HCT116 (cell line): ENCODE results near the gene PRKN. TPM values are rescaled to one million over a fixed set of nuclear protein-coding genes. Genes with fewer than 3 reads are reported as not detected.

ENCODE experiments used
- ATAC-seq: fragments of 200-7000 bp; cut with Tn5 transposase; 2 replicates; pipeline ENCODE4 v1.9.1; 2020; ENCODE audit warnings: mild to moderate bottlenecking, moderate library complexity
- BruUV-seq: library from RNA; stranded (reverse); fragments of 400-500 nt; replicated peaks from 2 replicates; lab custom pipeline; 2021; lab: Mats Ljungman, UMichigan
- CTCF ChIA-PET: fragments of 300-600 bp; sonication (Branson Sonifier 250); formaldehyde crosslinking; loops from one replicate; lab custom pipeline; 2021; ENCODE audit warnings: antibody characterized with exemption; lab: Charles Lee
- POLR2A ChIA-PET: fragments of 300-600, 350-600 bp; sonication (Branson Sonifier 250); formaldehyde crosslinking; loops from one replicate; lab custom pipeline; 2021; ENCODE audit warnings: antibody characterized with exemption; lab: Charles Lee
- RAD21 ChIA-PET, 2 experiments: fragments of 300-600 bp; sonication (Branson Sonifier 250); formaldehyde crosslinking; loops; one replicate each; lab custom pipeline; 2023; ENCODE audit warnings: low total read pairs in 2 of 2; ENCODE audit not compliant: uncharacterized antibody in 2 of 2, unreplicated experiment in 2 of 2, low non-redundant PET in 1 of 2; lab: Charles Lee
- DNase-seq: peaks from one replicate; pipeline ENCODE4 v3.0.0-alpha.2; 2010; ENCODE audit warnings: low read depth, low spot score
- H2AFZ ChIP-seq: fragments of 200-600 bp; shearing (Covaris generic), sonication (generic); 2 replicates; pipeline ENCODE4 v1.6.1; 2017; ENCODE audit warnings: low read depth, mixed run types, mixed read lengths, antibody characterized with exemption, low read length; ENCODE audit not compliant: poor library complexity, severe bottlenecking
- H3K27ac ChIP-seq: 2 replicates; pipeline ENCODE4 v1.5.1; 2012; ENCODE audit warnings: low read depth, low read length
- H3K27me3 ChIP-seq: fragments of 200-600 bp; sonication (generic); 2 replicates; pipeline ENCODE4 v1.6.1; 2016; ENCODE audit warnings: mixed run types, low read length, mixed read lengths; ENCODE audit not compliant: insufficient read depth
- H3K36me3 ChIP-seq, 2 experiments: fragments of 200-500 bp in 1 of 2; fragments of 200-600 bp in 1 of 2; sonication (Bioruptor generic) in 1 of 2; sonication (generic) in 1 of 2; 2 replicates each; pipeline versions ENCODE4 v1.5.1 to v1.6.1; 2014 to 2016; ENCODE audit warnings: low read length in 2 of 2, inconsistent platforms in 1 of 2, mixed read lengths in 1 of 2, mixed run types in 1 of 2; ENCODE audit not compliant: insufficient read depth in 2 of 2, control insufficient read depth in 1 of 2
- H3K4me1 ChIP-seq, 2 experiments: fragments of 200-600 bp in 1 of 2; sonication (generic) in 1 of 2; 2 replicates each; pipeline versions ENCODE4 v1.5.1 to v1.6.1; 2012 to 2017; ENCODE audit warnings: low read length in 2 of 2, inconsistent platforms in 1 of 2, mild to moderate bottlenecking in 1 of 2, mixed read lengths in 1 of 2, mixed run types in 1 of 2, moderate library complexity in 1 of 2; ENCODE audit not compliant: insufficient read depth in 2 of 2, control insufficient read depth in 1 of 2
- H3K4me2 ChIP-seq: fragments of 200-600 bp; sonication (generic); 2 replicates; pipeline ENCODE4 v1.6.1; 2017; ENCODE audit warnings: mixed run types, low read length, mixed read lengths
- H3K4me3 ChIP-seq, 2 experiments: fragments of 200-600 bp in 1 of 2; sonication (generic) in 1 of 2; replicated peaks in 1 of 2; 2 replicates each; pipeline ENCODE4 v1.5.1; 2011 to 2016; ENCODE audit warnings: low read length in 2 of 2, control low read depth in 1 of 2, low read depth in 1 of 2, mild to moderate bottlenecking in 1 of 2, mixed read lengths in 1 of 2, mixed run types in 1 of 2
- H3K79me2 ChIP-seq: fragments of 200-600 bp; sonication (generic); 2 replicates; pipeline ENCODE4 v1.6.1; 2017; ENCODE audit warnings: mild to moderate bottlenecking, mixed run types, low read length, moderate library complexity, mixed read lengths; ENCODE audit not compliant: insufficient read depth
- H3K9ac ChIP-seq: fragments of 200-600 bp; sonication (generic); 2 replicates; pipeline ENCODE4 v1.6.1; 2016; ENCODE audit warnings: low read length, mixed read lengths
- H3K9me2 ChIP-seq: fragments of 200-600 bp; sonication (generic), shearing (Covaris generic); 2 replicates; pipeline ENCODE4 v1.6.1; 2017; ENCODE audit warnings: mixed run types, mild to moderate bottlenecking, moderate library complexity; ENCODE audit not compliant: insufficient read depth
- H3K9me3 ChIP-seq, 2 experiments: fragments of 200-500 bp in 1 of 2; fragments of 200-600 bp in 1 of 2; sonication (Bioruptor generic) in 1 of 2; sonication (generic) in 1 of 2; 2 replicates each; pipeline ENCODE4 v1.6.1; 2014 to 2017; ENCODE audit warnings: low read length in 2 of 2, mixed read lengths in 2 of 2, inconsistent platforms in 1 of 2, low read depth in 1 of 2, mild to moderate bottlenecking in 1 of 2, mixed run types in 1 of 2, moderate library complexity in 1 of 2; ENCODE audit not compliant: control insufficient read depth in 1 of 2, insufficient read depth in 1 of 2
- H4K20me1 ChIP-seq: fragments of 200-600 bp; sonication (generic), shearing (Covaris generic); 2 replicates; pipeline ENCODE4 v1.6.1; 2017; ENCODE audit warnings: mixed run types, mild to moderate bottlenecking, moderate library complexity; ENCODE audit not compliant: insufficient read depth
- ATF3 ChIP-seq: IDR thresholded peaks from 2 replicates; pipeline ENCODE4 v1.6.1; 2012
- CBX3 ChIP-seq: IDR thresholded peaks from 2 replicates; pipeline ENCODE4 v1.6.1; 2012; ENCODE audit warnings: low read depth
- CEBPB ChIP-seq: IDR thresholded peaks from 2 replicates; pipeline ENCODE4 v1.6.1; 2012; ENCODE audit warnings: low read depth
- CTCF ChIP-seq, 3 experiments: fragments of 200-600 bp in 1 of 3; sonication (generic) in 1 of 3; IDR thresholded peaks in 2 of 3; conservative IDR thresholded peaks in 1 of 3; 2 replicates each; pipeline ENCODE4 v1.5.1; 2012 to 2017; ENCODE audit warnings: low read depth in 2 of 3, low read length in 2 of 3, antibody characterized with exemption in 1 of 3, borderline replicate concordance in 1 of 3, control low read depth in 1 of 3, mild to moderate bottlenecking in 1 of 3, mixed read lengths in 1 of 3, mixed run types in 1 of 3, moderate library complexity in 1 of 3; ENCODE audit not compliant: insufficient read depth in 1 of 3
- ELF1 ChIP-seq: IDR thresholded peaks from 2 replicates; pipeline ENCODE4 v1.6.1; 2012; ENCODE audit warnings: low read depth, borderline replicate concordance
- EZH2 ChIP-seq: fragments of 200-600 bp; sonication (generic); IDR thresholded peaks from 2 replicates; pipeline ENCODE4 v1.6.1; 2017; ENCODE audit warnings: antibody characterized with exemption, mixed run types
- EZH2phosphoT487 ChIP-seq: fragments of 200-600 bp; IDR thresholded peaks from 2 replicates; pipeline ENCODE4 v1.6.1; 2018; ENCODE audit warnings: antibody characterized with exemption, borderline replicate concordance
- FOSL1 ChIP-seq: IDR thresholded peaks from 2 replicates; pipeline ENCODE4 v1.6.1; 2012; ENCODE audit warnings: low read depth
- JUND ChIP-seq: IDR thresholded peaks from 2 replicates; pipeline ENCODE4 v1.6.1; 2012
- MAX ChIP-seq: IDR thresholded peaks from 2 replicates; pipeline ENCODE4 v1.6.1; 2012
- POLR2AphosphoS5 ChIP-seq: IDR thresholded peaks from 2 replicates; pipeline ENCODE4 v1.6.1; 2011; ENCODE audit warnings: mild to moderate bottlenecking, low read depth, low read length, moderate library complexity
- RAD21 ChIP-seq: IDR thresholded peaks from 2 replicates; pipeline ENCODE4 v1.6.1; 2012; ENCODE audit warnings: low read depth, mild to moderate bottlenecking
- SIN3A ChIP-seq: IDR thresholded peaks from 2 replicates; pipeline ENCODE4 v1.6.1; 2012; ENCODE audit warnings: low read depth
- SRF ChIP-seq: IDR thresholded peaks from 2 replicates; pipeline ENCODE4 v1.6.1; 2012; ENCODE audit warnings: low read depth
- TCF7L2 ChIP-seq: IDR thresholded peaks from 2 replicates; pipeline ENCODE4 v1.7.0; 2011; ENCODE audit warnings: borderline replicate concordance, inconsistent platforms; ENCODE audit not compliant: insufficient read depth, insufficient read length; ENCODE audit errors: extremely low read depth
- YY1 ChIP-seq: IDR thresholded peaks from 2 replicates; pipeline ENCODE4 v1.6.1; 2011; ENCODE audit warnings: low read length, low read depth, moderate library complexity, mild to moderate bottlenecking; ENCODE audit not compliant: insufficient replicate concordance; ENCODE audit errors: extremely low read depth
- ZBTB33 ChIP-seq: IDR thresholded peaks from 2 replicates; pipeline ENCODE4 v1.6.1; 2011; ENCODE audit warnings: mild to moderate bottlenecking, low read length, moderate library complexity; ENCODE audit not compliant: insufficient replicate concordance; ENCODE audit errors: extremely low read depth
- ZFX ChIP-seq: fragments of 450-650 bp; IDR thresholded peaks from 2 replicates; pipeline ENCODE4 v1.6.1; 2017
- intact Hi-C: fragments of 100-400 bp; cut with micrococcal nuclease; formaldehyde crosslinking; loops from 2 replicates; pipeline ENCODE4 v1.10.0; 2022
- total RNA-seq: library from RNA; stranded (reverse); gene quantifications from one replicate; pipeline ENCODE4 v1.2.1, GENCODE V29; 2021; ENCODE audit not compliant: unreplicated experiment

The PRKN gene
- total RNA-seq, 1 experiment from 2014 or later: 2.6 TPM

GRCh38 chr6:162637317-162637716, 90.2 kb downstream of the PRKN start:
- Histone ChIP-seq H3K4me3 (no peak overlapping the region), H3K9ac (no peak overlapping the region), H3K27ac (no peak overlapping the region), H3K79me2 (no peaks in the 10 kb centered on the region), H4K20me1 (no peaks in the 10 kb centered on the region), H3K4me2 (no peak overlapping the region), H3K4me1 (no peaks in the 10 kb centered on the region), H3K9me2 (no peaks in the 10 kb centered on the region), H3K27me3 (no peaks in the 10 kb centered on the region), H3K36me3 (no peaks in the 10 kb centered on the region), H3K9me3 (no peaks in the 10 kb centered on the region), H2AFZ (no peak overlapping the region)
- TF ChIP-seq POLR2AphosphoS5 (no peak), CTCF (IDR thresholded peaks at IDR 0.05 in 2 of 3, conservative IDR thresholded peaks at IDR 0.05 in 1 of 3; ENCODE audit: borderline replicate concordance in 1 of 3, insufficient read depth in 1 of 3, low read depth in 2 of 3, low read length in 2 of 3) (no peak), RAD21 (no peak), ZFX (no peak), EZH2 (no peak), ATF3 (no peak), TCF7L2 (no peak), FOSL1 (no peak), ELF1 (no peak), CBX3 (no peak), SRF (no peak), MAX (no peak), YY1 (no peak), EZH2phosphoT487 (no peak), SIN3A (no peak), CEBPB (no peak), JUND (no peak), ZBTB33 (no peak)
- no TSS peak for BruUV-seq
- DNase-seq (no peak), ATAC-seq (no peak)
- intact Hi-C loops: no loop called here
- RAD21 ChIA-PET: no interaction called here
- CTCF ChIA-PET: no interaction called here
- POLR2A ChIA-PET: no interaction called here
